ENCODE measurements around the gene SMCO4.

Gene SMCO4

DNA sequence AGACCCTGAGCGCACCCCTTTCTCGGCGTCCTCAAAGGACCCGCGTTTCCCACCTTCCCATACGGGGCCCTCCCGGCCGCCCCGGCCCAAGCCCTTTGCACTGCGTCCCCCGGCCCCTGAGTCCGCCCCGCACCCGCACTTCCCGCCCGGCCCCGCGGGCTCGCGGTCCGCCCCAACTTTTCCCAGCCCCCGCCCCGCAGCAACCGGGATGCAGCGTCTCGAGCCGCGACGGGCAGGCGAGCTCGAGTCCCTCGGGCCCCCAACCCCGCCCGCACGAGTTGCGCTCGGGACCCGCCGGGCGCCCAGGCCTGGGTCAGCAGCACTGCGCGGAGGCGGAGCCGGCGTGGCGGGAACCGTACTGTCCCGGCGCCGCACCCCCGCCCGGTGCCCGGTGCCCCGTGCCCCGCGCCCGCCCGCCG lies 371 bp downstream of the SMCO4 start:
- peak overlapping the region; percentile 85 for H3K27ac ChIP-seq
- TF ChIP-seq, protein P1, sequence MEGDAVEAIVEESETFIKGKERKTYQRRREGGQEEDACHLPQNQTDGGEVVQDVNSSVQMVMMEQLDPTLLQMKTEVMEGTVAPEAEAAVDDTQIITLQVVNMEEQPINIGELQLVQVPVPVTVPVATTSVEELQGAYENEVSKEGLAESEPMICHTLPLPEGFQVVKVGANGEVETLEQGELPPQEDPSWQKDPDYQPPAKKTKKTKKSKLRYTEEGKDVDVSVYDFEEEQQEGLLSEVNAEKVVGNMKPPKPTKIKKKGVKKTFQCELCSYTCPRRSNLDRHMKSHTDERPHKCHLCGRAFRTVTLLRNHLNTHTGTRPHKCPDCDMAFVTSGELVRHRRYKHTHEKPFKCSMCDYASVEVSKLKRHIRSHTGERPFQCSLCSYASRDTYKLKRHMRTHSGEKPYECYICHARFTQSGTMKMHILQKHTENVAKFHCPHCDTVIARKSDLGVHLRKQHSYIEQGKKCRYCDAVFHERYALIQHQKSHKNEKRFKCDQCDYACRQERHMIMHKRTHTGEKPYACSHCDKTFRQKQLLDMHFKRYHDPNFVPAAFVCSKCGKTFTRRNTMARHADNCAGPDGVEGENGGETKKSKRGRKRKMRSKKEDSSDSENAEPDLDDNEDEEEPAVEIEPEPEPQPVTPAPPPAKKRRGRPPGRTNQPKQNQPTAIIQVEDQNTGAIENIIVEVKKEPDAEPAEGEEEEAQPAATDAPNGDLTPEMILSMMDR (IDR thresholded peaks at IDR 0.05): no peak

DNA sequence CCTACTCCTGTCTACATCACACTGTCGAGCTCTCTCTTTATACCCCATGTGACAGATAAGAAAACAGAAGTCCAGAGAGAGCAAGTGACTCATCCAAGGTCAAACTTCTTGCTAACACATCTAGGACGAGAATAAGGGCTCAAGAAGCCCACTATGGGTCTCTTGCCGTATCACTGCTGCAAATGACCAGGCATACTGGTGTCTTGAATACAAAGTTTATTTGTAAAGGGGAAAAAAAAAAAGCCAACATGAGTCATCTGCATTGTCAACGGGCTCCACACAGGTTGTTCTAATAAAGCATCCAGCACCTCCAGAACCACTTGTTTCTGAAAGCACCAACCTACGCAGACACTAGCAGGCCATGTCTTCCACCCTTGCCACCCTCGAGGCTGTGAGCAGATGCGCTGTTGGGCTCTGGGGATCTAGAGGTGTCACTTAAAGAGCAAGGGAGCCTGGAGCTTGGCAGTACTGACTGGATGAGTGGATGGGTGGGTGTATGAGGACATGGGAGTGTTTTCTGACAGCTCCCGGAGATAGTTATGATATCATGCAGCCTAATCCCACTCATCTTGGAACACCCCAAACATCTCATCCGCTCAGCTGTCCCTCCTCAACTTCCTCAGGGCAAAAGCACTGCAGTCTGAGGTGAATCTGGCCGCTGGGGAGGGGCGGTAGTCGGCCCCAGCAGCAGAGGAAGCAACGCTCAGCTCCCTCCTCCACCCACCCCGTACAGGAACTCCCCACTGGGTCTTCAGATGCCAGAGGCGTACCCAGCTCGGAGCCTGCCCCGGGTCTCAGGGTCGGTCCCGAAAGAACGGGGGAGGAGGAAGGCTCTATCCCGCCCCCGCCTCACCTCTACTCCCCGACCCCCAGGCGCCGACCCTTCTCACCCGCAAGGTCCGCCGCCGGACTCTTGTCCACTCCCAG lies 1.0 kb downstream of the SMCO4 start:
- H3K27ac ChIP-seq: peak overlapping the region; percentile 85
- no peak for TF ChIP-seq ZFX (IDR thresholded peaks at IDR 0.05; ENCODE audit: borderline replicate concordance)
- TF ChIP-seq, protein P1 (IDR thresholded peaks at IDR 0.05): no peak

DNA sequence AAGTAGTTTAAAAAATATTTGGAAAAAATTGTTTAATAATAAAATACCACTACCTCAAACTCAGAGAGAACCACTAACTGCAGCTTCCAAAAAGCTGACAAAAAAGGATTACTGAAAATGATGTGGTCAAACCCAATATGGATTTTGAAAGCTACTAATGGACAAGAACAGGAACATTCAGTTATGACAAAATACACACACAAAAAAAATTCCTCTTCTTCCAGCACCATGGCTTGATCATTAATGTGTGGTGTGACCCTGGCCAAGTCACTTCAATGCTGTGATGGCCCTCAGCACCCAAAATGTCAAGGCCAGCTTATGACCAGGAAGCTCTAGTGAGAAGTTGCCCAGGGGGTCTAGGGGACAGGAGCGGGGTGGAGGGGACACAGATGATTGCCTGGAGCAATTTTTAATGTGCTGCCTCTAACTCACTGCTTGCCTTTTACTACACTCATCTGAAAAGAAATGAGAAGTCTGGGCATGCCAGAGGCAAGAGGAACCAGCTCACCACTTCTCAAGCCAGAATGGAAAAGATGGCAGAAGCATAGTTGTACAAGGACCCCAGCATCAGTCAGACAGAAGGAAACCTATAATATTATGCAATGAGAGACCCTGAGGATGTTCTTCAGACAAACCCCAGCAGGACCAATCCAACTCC lies 2.2 kb downstream of the SMCO4 start:
- TF ChIP-seq, protein P1 (IDR thresholded peaks at IDR 0.05): no peak
- no peak for TF ChIP-seq ZFX (IDR thresholded peaks at IDR 0.05; ENCODE audit: borderline replicate concordance)
- H3K27ac ChIP-seq: peak overlapping the region; percentile 85

DNA sequence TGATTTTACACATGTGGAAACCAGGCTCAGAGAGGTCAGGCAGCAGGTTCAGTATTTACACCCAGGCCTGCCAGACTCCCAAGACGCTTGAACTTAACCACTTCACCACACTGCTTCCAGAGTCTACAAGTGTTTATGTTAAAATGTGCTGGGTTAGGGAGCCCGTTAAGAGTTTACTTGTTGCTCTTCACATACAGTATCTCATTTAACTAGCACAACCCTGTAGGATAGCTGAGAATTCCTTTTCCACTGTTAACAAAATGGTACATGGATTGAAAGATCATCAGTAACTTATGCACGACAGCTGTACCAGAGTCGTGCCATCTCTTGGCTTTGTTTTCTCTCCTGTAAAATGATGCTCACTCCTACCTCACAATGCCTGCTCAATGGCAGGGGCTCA lies 2.9 kb downstream of the SMCO4 start:
- TF ChIP-seq, protein P1 (IDR thresholded peaks at IDR 0.05): no peak
- TF ChIP-seq ZFX (IDR thresholded peaks at IDR 0.05; ENCODE audit: borderline replicate concordance): no peak
- H3K27ac ChIP-seq: peak overlapping the region; percentile 85; the same call in 1 of the 2 replicates

DNA sequence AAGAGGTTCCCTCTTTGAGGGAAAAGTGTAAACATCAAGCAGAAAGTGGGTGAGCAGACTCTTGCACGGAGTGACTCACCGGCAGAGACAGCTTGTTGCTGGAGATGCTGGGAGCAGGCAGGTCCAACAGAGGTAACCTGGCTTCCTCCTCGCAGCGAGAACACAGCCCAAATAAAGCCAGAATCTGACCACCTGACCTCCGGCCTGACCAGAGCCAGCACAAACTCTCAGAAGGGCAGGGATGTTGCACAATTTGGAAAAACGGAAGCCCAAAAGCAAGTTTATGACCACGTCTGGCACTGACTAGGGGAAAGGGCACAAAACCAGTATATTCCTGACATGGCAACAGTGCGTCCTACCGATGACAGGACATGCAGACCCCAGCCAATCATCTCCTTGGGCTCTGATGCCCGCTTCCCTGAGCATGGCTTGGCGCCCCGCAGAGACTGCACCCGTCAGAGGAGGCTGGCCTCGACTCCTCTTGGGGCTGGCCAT lies 5.4 kb downstream of the SMCO4 start:
- H3K27ac ChIP-seq: no peak overlapping the region
- no peak for TF ChIP-seq ZFX (IDR thresholded peaks at IDR 0.05; ENCODE audit: borderline replicate concordance)
- TF ChIP-seq, protein P1 (IDR thresholded peaks at IDR 0.05): no peak

DNA sequence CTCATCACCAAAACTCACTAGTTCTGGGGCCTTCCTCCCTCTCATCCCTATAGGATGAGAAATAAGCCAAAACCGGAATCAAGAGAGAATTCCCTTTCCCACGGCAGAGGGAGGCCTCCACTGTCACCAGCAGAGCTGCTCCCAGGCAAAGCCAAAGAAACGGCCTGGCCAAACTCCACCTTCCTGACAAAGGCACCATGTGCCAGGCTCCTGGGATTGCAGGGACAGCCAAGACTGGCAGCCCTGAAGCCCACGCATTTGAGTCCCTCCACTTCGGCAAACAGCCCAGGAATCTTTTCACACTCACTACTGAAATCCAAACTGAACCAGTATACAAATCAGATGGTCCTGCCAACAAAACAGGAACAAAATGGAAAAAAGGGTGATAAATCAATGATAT lies 6.1 kb downstream of the SMCO4 start:
- TF ChIP-seq, protein P1 (IDR thresholded peaks at IDR 0.05): no peak
- TF ChIP-seq ZFX (IDR thresholded peaks at IDR 0.05; ENCODE audit: borderline replicate concordance): no peak
- H3K27ac ChIP-seq: 0 out of 2 replicates have a peak overlapping the region, but pooled peaks have one; percentile 10

All from 22Rv1 (cell line).